NB4 (cell line): Measurements from ENCODE around the gene APOL2.

Source experiments
- MYC ChIP-seq: IDR thresholded peaks from 2 replicates; pipeline ENCODE4 v1.6.1; 2011; ENCODE audit warnings: low read depth, low read length
- POLR2A ChIP-seq: IDR thresholded peaks from 2 replicates; pipeline ENCODE4 v1.6.1; 2011; ENCODE audit warnings: mild to moderate bottlenecking; ENCODE audit not compliant: insufficient read length; ENCODE audit errors: extremely low read depth
- TF ChIP-seq, protein P1 (sequence below): IDR thresholded peaks from 2 replicates; pipeline ENCODE4 v1.6.1; 2011; ENCODE audit warnings: low read depth, low read length
- TF ChIP-seq, protein P2 (sequence below): IDR thresholded peaks from one replicate; pipeline ENCODE4 v1.5.1; 2012; ENCODE audit warnings: low read depth, low read length

DNA sequence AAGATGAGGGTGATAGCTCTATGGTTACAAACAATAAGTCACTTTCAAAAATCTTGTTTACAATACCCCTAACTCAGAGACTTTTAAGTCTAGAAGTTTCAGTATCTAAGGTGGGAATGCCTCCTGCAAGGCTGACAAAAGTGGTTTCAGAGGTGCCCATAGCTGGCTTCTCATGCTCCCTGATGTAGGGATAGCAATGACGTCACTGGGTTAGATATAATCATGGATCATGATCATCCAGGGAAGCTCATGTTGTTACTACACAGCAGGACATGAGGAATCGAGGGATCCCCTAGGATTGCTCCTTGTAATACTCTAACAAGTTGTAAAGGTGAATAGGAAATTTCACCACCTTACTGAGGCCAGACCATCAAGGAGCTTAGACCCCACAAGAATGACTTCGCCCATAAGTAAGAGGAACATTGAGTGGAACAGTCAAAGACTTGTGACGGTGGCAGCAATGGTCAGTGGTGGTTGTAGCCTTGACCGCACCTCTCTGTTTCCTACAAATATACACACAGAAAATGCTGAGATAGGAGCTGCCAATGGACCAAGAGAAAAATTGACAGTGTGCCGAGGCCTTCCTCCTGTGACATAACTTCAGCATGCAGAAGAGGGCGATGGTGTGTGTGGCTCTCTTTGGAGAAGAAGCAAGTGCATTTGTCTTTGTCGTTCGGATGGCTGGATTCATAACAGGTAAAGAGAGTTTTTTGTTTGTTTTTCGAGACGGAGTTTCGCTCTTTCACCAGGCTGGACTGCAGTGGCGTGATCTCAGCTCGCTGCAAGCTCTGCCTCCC, 53.3 kb downstream of the APOL2 start:
- TF ChIP-seq, protein P1, sequence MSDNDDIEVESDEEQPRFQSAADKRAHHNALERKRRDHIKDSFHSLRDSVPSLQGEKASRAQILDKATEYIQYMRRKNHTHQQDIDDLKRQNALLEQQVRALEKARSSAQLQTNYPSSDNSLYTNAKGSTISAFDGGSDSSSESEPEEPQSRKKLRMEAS: no peak
- TF ChIP-seq, protein P2, sequence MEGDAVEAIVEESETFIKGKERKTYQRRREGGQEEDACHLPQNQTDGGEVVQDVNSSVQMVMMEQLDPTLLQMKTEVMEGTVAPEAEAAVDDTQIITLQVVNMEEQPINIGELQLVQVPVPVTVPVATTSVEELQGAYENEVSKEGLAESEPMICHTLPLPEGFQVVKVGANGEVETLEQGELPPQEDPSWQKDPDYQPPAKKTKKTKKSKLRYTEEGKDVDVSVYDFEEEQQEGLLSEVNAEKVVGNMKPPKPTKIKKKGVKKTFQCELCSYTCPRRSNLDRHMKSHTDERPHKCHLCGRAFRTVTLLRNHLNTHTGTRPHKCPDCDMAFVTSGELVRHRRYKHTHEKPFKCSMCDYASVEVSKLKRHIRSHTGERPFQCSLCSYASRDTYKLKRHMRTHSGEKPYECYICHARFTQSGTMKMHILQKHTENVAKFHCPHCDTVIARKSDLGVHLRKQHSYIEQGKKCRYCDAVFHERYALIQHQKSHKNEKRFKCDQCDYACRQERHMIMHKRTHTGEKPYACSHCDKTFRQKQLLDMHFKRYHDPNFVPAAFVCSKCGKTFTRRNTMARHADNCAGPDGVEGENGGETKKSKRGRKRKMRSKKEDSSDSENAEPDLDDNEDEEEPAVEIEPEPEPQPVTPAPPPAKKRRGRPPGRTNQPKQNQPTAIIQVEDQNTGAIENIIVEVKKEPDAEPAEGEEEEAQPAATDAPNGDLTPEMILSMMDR: no peak
- no peak for TF ChIP-seq POLR2A
- no peak for TF ChIP-seq MYC
